ENCODE results near the gene APC.

- TF ChIP-seq GABPA (IDR thresholded peaks at IDR 0.05 in 1 of 2, conservative IDR thresholded peaks at IDR 0.05 in 1 of 2) (no peak), CTCF (IDR thresholded peaks at IDR 0.05; ENCODE audit: low read depth, low read length, missing input control) (no peak), EGR1 (IDR thresholded peaks at IDR 0.05; ENCODE audit: low read depth in 2 of 2) (no peak)
Observed at GRCh38 chr5:112763165-112763564, 25.5 kb downstream of the APC start.

Data from liver (tissue), 3 donors.